Occipital lobe (tissue), 2 donors: ENCODE results near the gene TMEM184B. TPM values are rescaled to one million over a fixed set of nuclear protein-coding genes. Genes with fewer than 3 reads are reported as not detected.
"Not testable (repeated sequence)": the region's sequence is repeated elsewhere in the genome, so short reads cannot be mapped to it uniquely, and the experiment has no call there.

Source experiments
- DNase-seq: peaks from one replicate; lab custom pipeline; 2025; lab: John Stamatoyannopoulos, UW
- total RNA-seq: library from RNA; depleted of rRNA; stranded (reverse); fragments of >200 nt; gene quantifications from one replicate; pipeline ENCODE4 v1.2.3, GENCODE V29; 2014

The TMEM184B gene
- total RNA-seq, 1 donor from 2014 or later: 10.9 TPM

DNA sequence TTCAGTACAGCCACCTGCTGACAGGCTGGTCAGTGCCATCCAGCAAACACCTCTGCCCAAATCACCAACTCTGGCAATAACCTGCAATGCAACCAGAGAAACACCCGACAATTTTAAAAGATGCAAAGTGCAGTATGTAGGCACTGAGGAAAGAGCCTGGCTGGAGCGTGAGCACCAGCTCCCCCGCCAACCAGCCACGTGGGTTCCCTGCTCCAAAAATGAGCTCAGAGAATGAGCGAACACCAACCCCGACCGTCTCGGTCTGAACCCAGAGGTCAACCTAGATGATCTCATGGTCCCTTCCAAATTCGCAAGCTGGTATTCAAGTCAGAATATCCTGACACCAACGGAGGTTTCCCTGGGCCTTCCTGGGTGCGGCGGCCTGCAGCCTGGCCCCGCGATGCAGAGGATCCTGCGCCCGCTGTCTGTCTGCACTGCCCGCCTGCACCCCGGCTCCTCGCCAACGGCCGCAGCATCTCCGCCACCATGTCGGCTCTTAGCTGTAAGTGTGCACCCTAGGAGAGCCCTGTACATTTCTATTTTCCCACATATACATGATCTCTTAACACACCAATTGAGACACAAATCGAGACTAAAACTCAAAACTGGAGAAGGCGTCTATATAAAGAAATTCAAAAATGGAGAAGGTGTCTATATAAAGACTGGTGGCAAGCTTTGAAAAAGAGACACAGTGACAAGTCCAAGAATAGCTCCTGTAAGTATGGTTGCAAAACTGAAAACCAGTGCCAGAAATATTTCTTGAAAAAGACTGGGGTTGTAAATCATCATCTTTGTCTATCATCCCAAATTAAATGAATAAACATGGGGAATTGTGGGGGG is 22.8 kb downstream of the TMEM184B start:
- no peak for DNase-seq

DNA sequence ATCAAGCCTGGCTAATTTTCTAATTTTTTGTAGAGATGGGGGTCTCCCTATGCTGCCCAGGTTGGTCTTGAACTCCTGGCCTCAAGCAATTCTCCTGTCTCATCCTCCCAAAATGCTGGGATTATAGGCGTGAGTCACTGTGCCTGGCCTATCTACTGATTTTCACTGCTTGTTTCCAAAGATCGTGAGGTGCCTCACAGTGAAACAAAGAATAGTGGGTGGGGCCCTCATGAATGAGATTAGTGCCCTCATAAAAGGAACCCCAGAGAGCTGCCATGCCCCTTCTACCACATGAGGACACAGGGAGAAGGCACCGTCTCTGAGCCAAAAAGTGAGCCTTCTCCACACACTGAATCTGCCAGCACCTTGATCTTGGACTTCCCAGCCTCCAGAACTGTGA is 23.5 kb downstream of the TMEM184B start:
- no peak for DNase-seq

DNA sequence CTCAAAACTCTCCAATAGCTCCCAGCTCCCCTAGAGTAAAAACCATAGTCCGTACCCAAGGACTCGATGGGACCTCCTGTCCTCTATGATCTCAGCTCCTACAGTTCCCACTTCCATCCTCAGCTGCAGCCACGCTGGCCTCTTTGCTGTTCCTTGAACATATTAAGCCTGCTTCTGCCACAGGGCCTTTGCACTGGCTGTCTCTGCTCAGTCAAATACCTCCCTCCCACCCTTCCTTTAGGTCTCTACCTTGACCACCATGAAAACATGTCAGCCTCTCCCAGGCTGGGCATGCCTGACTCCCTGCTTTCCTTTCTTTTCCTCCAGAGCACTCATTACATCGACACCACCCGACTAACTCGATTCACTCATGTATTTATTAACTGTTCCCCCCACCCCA is 24.5 kb downstream of the TMEM184B start:
- no peak for DNase-seq

DNA sequence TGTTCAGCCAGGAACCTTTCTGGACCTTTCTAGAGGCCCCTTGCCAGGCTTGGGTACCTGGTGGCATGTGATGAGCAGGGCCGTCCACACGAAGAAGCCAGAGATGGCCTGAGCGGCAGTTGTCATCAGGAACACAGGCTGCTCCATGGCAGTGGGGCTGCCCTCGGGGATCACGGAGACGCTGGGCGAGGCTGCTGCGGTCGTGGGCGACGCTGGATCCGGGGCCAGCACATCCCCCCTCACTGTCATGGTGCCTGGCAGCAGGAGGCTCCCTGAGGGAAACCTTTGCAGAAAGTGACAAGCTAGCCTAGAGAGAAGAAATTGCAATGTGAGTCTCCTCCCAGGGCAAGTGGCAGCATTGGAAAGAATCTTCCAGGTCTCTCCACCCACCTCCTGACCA is 25.1 kb downstream of the TMEM184B start:
- DNase-seq: no peak

DNA sequence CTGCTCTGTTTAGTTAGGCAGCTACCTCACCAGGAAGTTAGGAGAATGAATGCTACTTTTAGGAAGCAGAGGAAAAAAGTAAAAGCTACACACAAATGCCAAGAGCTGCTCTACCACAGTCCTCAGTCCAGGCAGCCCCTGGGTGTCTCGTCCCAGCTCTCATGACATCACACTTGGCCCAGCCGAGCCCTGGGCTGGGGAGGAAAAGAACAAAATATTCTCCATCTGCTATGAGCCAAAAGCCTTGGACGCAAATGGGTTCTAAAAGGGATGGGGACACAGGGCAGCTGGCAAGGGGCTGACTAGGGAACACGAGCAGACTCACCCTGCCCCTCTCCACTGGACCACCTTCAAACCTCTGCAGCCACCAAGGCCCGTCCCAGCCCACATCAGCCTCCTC is 26.1 kb downstream of the TMEM184B start:
- peak; percentile 44 for DNase-seq

DNA sequence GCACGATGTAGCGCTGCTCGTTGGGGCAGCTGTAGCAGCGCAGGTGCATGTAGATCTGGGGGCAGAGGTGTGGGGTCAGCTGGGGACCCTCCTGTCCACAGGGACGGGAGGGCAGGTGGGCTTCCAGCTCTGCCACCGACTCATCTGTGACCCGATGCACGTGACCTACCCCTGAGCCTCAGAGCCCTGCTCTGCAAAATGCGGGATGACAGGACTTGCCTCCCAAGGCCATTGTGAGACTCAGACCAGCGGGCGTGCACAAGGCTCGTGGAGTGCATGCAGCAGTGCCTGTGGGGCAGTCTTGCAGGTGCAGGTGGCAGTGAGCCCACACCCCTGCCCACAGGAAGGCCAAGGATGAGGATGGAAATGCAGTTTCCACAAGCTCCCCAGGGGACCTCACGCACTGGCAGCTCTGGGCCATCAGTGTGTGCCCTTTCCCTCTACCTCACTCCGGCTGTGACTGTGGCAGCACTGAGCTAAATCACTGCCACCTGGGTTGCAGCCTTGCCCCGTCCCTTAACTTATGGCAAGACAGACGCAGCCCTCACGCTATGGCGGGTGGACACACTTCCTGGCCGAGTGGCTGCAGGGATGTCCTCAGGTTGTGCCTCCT is 26.7 kb downstream of the TMEM184B start:
- no peak for DNase-seq

DNA sequence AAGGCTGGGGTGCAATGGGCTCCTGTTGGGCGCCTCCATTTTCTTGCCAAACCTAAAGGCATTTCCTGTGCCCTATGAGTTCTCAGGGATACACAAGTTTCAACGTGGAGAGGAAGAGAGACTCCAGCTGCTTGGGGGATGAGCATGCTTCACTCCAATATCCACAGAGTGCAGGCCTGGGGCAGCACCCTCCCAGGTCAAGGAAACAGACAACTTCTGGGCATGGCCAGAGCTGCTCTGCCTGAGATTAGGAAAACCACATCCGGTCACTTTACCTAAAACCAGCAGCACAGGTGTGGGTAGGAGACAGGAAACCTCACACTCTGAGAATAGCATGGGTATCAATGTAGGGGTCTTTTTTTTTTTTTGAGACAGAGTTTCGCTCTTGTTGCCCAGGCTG is 28.7 kb downstream of the TMEM184B start:
- no peak for DNase-seq

DNA sequence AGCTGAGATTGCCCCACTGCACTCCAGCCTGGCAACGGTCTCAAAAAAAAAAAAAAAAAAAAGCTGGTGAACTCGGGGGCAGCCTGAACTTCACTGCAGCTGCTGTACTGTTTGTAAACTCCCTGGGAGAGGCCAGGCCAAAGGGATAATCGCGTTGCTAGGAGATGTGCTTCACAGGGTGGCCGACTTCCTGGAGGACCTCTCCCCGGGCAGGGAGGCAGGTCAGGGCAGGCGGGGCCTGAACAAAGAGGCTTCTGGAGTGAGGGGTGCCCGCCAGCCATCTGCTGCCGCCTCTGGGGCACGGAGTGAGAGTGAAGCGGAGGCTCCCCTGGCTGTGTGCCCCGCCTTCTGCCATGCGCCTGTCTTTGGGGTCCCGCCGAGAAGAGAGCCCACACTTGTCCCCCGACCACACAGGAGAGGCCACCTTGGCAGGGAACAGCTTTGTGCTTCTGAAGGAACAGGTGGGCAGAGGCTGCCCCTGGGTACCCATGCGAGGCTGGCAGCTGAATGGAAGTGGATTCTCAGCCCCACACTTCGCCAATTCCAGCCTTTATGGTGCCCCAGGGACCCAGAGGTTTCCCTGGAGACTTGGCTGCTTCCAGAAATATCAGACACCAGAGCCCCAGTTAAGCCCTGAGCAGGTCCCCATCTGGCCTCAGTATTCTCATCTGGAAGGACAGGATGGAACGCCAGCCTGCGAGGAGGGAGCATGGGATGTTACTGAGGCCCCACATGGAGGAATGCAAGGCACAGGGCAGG is 29.6 kb downstream of the TMEM184B start:
- peak; percentile 29 for DNase-seq

DNA sequence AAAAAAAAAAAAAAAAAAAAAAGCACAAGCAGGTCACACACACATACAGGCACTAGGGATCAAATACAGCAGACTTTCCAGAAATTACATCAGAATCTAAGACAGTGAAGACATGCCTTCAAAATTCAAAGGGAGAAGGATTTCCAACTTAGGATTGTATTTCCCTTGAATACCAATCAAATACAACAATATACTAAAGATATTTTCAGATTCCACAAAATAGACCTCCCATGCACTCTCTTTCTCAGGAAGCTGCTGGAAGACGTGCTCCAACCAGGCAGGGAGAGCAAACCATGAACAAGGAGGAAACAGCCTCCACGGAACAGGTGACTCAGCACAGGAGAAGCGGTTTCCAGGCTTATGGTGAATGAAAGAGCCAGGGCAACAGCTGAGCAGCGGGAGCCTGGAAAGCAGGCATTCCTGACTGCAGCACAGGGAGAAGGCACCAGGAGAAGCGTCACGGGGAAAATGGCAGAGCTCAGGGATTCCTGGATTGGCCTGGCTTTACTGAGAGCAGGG is 32.0 kb downstream of the TMEM184B start:
- peak; percentile 70 for DNase-seq

DNA sequence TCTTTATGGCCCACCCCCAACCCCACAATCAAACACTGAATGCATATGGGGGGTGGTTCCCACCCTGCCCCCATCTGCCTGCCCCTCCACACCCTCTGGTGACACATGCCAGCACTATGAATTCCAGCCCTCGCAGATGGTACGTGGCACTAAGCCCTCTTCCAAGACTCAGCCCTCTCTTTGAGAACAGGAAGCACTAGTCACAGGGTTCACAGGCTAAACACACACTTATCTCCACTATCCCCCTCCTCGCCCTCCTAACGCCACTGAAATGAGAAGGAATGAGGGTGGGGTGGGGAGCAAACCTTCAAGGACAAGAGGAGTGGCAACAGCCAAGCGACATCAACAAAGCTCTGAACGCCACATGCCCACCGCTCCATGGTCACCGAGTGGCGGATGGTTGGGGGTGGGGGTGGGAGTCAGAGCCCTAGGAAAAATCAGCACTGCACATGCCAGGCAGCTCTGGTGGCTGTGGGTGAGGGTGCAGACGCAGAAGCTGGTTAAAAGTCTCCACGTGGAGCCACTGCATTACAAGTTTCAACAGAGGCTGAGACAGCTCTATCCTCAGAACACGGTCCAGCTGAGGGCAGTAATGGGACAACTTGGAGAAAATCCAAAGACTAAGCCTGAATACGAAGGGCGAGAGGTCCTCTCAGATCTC is 33.6 kb downstream of the TMEM184B start:
- DNase-seq: peak; percentile 55

DNA sequence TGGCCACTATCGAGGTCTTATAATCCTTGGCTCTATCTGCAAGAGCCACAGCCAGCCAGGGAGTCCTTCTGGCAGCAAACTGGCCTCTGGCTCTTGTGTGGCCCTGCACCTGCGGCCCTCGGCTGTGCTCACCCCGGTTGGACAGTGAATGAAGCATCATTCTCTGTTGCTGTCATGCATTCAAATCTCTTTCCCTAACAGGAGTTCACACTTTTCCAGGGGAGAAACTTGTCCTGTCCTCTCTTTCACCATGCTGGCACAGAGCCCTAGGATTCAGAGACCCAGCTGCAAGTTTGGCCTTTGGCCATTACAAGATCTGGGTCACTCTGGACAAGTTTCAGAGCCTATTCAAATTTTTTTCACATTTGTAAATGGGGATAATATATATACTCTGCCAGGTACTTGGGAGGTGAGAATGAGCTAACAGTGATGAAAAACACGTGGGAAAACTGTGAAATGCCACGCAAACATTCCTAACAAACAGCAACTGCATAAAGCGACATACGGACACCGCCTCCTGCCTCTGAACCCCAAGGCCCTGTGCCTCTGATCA is 34.2 kb downstream of the TMEM184B start:
- peak; percentile 55 for DNase-seq

DNA sequence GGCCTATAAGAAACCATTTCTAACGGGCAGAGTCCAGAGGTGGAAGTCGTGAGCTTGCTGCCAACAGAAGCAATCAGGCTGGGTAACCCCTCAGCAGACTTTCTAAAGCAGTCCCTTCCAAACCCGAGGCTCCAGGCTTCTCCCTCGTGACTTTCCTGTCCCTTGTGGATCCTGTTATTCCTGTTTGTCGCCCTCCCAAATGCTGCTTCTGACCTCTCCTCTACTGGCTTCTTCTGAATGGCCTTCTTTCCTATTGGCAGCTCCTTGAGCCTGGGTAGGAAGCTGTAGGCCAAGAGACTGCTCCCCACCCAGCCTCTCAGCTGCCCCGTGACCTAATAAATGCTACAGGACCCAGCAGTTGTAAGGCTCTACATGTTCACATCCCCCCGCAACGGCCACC is 36.0 kb downstream of the TMEM184B start:
- DNase-seq: no peak

DNA sequence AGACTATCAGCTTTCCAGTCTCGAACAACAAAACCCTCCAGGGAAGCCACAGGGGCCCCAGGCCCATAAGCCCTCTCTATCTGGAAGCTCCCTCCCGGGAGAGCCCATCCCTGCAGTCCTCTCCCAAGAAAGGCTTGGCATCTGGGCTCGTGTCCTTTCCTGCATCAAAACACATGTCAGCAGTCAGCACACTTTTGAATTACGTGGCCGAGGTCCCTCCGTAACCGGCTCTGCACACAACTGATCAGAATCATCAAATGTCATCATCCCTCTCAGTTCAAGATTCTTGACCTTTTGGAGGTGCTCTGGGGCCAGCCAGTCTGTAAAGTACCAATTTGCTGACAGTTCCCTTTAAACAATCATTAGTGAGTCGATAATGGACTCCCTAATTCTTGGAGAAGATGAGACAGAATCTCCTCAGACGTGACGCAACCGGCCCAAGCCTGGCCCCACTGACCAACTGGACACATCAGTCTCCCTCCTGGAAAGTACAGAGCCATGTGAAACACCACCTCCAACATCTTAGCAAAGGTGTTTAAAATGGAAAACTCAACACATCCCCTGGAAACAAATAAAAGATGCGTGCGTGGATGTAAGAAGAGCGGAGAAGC is 37.5 kb downstream of the TMEM184B start:
- DNase-seq: no peak

DNA sequence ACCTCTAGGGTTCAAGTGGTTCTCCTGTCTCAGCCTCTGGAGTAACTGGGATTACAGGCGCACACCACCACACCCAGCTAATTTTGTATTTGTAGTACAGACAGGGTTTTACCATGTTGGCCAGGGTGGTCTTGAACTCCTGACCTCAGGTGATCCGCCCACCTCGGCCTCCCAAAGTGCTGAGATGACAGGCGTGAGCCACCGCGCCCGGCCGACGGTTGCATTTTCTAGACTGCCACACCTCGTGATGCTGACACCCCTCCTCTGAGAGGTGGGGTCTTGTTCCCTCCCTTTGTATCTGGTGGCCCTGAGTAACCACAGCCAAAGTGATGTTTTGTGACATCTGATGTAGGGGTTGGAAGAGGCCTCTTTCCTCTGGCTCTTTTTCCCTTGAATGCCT is 39.0 kb downstream of the TMEM184B start:
- DNase-seq: not testable (repeated sequence)

DNA sequence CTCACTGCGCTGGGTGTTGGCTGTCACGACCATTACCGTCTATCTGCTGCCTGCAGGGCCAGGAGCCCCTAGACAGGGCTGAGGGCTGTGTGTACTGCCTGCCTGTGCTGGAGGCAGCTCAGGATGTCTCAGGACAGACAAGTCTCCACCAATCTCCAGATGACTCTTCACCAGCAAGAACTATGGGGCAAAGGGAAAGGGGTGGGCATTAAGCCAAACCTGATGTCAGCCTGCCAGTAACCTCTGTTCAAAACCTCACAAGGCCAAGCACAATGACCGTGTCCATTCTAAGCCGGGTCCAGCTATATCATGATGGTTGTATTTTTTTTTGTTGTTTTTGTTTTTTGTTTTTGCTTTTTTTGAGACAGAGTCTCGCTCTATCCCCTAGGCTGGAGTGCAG is 39.4 kb downstream of the TMEM184B start:
- DNase-seq: no peak

DNA sequence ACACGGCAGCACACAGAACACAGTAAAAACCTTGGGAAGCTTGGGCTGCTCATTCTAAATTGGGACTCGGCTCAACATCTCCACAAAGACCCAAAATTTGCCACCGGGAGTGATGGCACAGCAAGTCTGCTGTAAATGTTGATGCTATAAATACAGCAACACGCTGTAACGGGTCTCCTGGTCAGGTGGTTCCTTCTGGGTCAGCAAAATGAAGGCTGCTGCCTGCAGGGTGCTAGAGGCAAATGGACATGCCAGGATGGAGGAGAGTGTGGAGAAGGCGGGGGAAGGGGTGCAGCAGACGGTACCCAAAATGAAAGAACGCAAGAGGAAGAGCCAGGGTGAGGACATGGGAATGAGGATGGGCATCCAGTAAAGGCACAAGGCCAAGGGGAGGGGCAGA is 40.6 kb downstream of the TMEM184B start:
- no peak for DNase-seq

DNA sequence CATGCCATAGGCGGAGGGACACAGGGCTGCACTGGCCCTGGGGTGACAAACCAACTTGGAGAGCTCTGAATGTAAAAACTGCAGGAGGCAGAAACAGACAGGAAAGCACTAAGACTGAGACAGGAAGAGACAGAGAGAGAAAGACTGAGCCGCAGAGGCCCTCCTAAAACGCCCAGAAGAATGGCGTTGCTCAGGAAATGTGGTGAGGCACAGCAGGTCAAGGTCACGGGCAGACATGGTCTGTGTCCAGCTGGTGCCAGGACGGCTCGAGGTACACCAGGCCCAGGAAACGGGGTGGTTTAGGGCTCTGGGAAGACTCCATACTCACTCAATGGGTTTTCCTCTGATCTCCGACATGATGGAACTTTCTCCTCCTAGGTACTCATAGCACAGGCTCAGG is 41.9 kb downstream of the TMEM184B start:
- no peak for DNase-seq

DNA sequence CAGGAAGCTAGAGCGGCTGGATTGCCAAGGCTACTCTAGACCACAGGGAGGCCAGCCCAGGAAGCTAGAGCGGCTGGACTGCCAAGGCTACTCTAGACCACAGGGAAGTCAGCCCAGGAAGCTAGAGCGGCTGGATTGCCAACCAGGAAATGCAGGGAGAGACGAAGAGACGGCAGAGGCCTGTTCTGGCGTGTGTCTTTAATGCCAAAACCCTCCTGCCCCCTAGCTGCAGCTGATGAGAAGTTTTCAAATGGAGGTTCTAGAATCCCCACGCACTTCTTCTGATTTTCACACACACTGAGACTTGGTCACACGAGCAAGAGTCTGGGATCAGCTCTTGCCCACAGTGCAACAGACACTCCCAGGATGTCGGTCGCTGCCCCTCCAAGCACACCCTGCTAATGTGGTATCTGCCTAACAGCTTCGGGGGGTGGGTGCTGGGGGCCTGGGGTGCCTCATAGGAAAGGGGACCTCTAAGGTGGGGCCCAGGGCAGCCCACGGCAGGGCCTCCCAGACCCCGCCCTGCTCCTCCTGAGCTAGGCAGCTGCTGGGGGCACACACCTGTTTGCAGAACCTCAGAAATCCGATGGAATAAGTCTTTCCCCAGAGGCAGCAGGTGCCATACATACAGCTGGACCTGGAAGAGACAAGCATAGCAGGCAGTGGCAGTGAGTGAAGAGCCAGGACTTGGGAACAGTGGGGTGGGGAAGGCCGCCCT is 42.5 kb downstream of the TMEM184B start:
- DNase-seq: no peak

DNA sequence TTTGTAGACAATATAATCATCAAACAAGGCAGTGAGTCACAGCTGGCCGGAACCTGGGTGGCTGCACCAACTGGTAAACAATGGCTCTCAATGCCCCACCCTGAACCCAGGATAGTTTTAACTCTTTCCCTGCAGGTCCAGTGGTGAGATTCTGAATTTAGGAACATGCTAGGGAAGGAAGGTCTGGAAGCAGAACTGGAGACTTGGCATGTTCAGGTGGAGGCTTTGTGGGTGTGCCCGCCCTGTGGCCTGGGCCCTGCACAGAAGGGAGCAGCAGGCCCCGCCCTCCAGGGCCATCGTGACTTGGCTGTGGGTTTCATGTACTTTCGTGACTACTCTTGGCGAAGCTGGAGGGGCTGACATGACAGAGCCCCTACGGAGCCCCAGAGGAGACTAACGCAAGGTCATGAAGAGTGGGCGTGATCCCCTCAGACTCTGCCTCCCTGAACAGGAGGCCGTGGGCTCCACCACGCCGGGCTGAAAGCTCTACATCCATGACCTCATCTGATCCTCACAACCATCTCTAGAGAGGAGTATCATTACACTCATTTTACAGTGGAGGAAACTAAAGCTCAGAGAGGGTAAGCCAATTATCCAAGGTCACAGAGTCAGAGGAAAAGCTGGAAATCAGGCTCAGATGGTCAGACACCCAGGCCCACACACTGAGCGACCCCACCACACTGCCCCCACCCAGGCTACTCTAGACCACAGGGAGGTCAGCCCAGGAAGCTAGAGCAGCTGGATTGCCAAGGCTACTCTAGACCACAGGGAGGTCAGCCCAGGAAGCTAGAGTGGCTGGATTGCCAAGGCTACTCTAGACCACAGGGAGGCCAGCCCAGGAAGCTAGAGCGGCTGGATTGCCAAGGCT is 43.7 kb downstream of the TMEM184B start:
- DNase-seq: no peak
